H9 (cell line): Measurements from ENCODE around the gene TNFSF13B. TPM values are rescaled to one million over a fixed set of nuclear protein-coding genes. Genes with fewer than 3 reads are reported as not detected.

Experiments used
- DNase-seq: peaks from one replicate; pipeline ENCODE4 v3.0.0-alpha.2; 2017
- H2AFZ ChIP-seq: one replicate; pipeline ENCODE4 v1.6.1; 2013; ENCODE audit warnings: mild to moderate bottlenecking, low read length, control low read depth, moderate library complexity
- H2AK5ac ChIP-seq: 2 replicates; pipeline ENCODE4 v1.6.1; 2013; ENCODE audit warnings: low read length, control low read depth, mixed read lengths; ENCODE audit not compliant: insufficient read length
- H2BK120ac ChIP-seq: one replicate; pipeline ENCODE4 v1.6.1; 2013; ENCODE audit warnings: low read depth, mild to moderate bottlenecking, low read length, control low read depth, inconsistent platforms; ENCODE audit not compliant: poor library complexity, severe bottlenecking
- H2BK12ac ChIP-seq: 2 replicates; pipeline ENCODE4 v1.6.1; 2013; ENCODE audit warnings: low read length, control low read depth, mixed read lengths, low read depth; ENCODE audit not compliant: insufficient read length
- H2BK15ac ChIP-seq: 2 replicates; pipeline ENCODE4 v1.6.1; 2013; ENCODE audit warnings: low read depth, low read length, control low read depth
- H2BK20ac ChIP-seq: one replicate; pipeline ENCODE4 v1.6.1; 2013; ENCODE audit warnings: low read depth, mild to moderate bottlenecking, low read length, control low read depth, inconsistent platforms; ENCODE audit not compliant: poor library complexity, severe bottlenecking
- H2BK5ac ChIP-seq: 2 replicates; pipeline ENCODE4 v1.6.1; 2013; ENCODE audit warnings: low read length, control low read depth, mixed read lengths; ENCODE audit not compliant: insufficient read length
- H3K14ac ChIP-seq: 2 replicates; pipeline ENCODE4 v1.6.1; 2013; ENCODE audit warnings: low read length, control low read depth; ENCODE audit not compliant: insufficient read depth
- H3K18ac ChIP-seq: 2 replicates; pipeline ENCODE4 v1.6.1; 2013; ENCODE audit warnings: low read depth, mild to moderate bottlenecking, mixed read lengths, low read length, control low read depth; ENCODE audit not compliant: insufficient read length
- H3K23ac ChIP-seq: 2 replicates; pipeline ENCODE4 v1.6.1; 2013; ENCODE audit warnings: low read length, control low read depth, mixed read lengths, low read depth; ENCODE audit not compliant: insufficient read length
- H3K23me2 ChIP-seq: 2 replicates; pipeline ENCODE4 v1.6.1; 2013; ENCODE audit warnings: low read depth, mild to moderate bottlenecking, mixed read lengths, low read length, control low read depth; ENCODE audit not compliant: insufficient read length, poor library complexity, severe bottlenecking
- H3K27ac ChIP-seq: 2 replicates; pipeline ENCODE4 v1.5.1; 2013; ENCODE audit warnings: low read length, control low read depth, mixed read lengths, low read depth; ENCODE audit not compliant: insufficient read length
- H3K27me3 ChIP-seq: 2 replicates; pipeline ENCODE4 v1.6.1; 2013; ENCODE audit warnings: low read length, control low read depth, inconsistent platforms; ENCODE audit not compliant: insufficient read depth
- H3K4ac ChIP-seq: 2 replicates; pipeline ENCODE4 v1.6.1; 2013; ENCODE audit warnings: low read depth, mild to moderate bottlenecking, control low read depth, inconsistent platforms, low read length, moderate library complexity
- H3K4me1 ChIP-seq: 2 replicates; pipeline ENCODE4 v1.6.1; 2013; ENCODE audit warnings: low read length, control low read depth, inconsistent platforms; ENCODE audit not compliant: insufficient read depth
- H3K4me2 ChIP-seq: 2 replicates; pipeline ENCODE4 v1.6.1; 2013; ENCODE audit warnings: low read length, control low read depth, mixed read lengths; ENCODE audit not compliant: insufficient read length, insufficient read depth
- H3K56ac ChIP-seq: 2 replicates; pipeline ENCODE4 v1.6.1; 2013; ENCODE audit warnings: low read depth, mild to moderate bottlenecking, mixed read lengths, low read length, control low read depth; ENCODE audit not compliant: insufficient read length
- H3K79me1 ChIP-seq: 2 replicates; pipeline ENCODE4 v1.6.1; 2013; ENCODE audit warnings: low read depth, mild to moderate bottlenecking, moderate library complexity, low read length, control low read depth, inconsistent platforms; ENCODE audit not compliant: insufficient read depth, poor library complexity, severe bottlenecking
- H3K79me2 ChIP-seq: 2 replicates; pipeline ENCODE4 v1.6.1; 2013; ENCODE audit warnings: low read length, control low read depth, inconsistent platforms; ENCODE audit not compliant: insufficient read depth
- H3K9ac ChIP-seq: 2 replicates; pipeline ENCODE4 v1.6.1; 2013; ENCODE audit warnings: low read length, control low read depth, mixed read lengths; ENCODE audit not compliant: insufficient read length; ENCODE audit errors: extremely low read depth
- H3K9me3 ChIP-seq: one replicate; pipeline ENCODE4 v1.6.1; 2013; ENCODE audit warnings: low read depth, low read length, inconsistent platforms; ENCODE audit not compliant: control insufficient read depth
- H3T11ph ChIP-seq: one replicate; pipeline ENCODE4 v1.6.1; 2013; ENCODE audit warnings: mild to moderate bottlenecking, low read length, control low read depth, inconsistent platforms
- H4K20me1 ChIP-seq: one replicate; pipeline ENCODE4 v1.6.1; 2013; ENCODE audit not compliant: control insufficient read depth, insufficient read length, insufficient read depth
- H4K5ac ChIP-seq: 2 replicates; pipeline ENCODE4 v1.6.1; 2013; ENCODE audit warnings: low read depth, mild to moderate bottlenecking, mixed read lengths, low read length, control low read depth; ENCODE audit not compliant: insufficient read length
- H4K8ac ChIP-seq: replicated peaks from 2 replicates; pipeline ENCODE4 v1.6.1; 2013; ENCODE audit warnings: low read length, control low read depth, mixed read lengths, low read depth; ENCODE audit not compliant: insufficient read length
- H4K91ac ChIP-seq: 2 replicates; pipeline ENCODE4 v1.6.1; 2013; ENCODE audit warnings: low read depth, mild to moderate bottlenecking, moderate library complexity, mixed read lengths, low read length, control low read depth; ENCODE audit not compliant: insufficient read length
- H3K27ac Mint-ChIP-seq, 3 experiments: 2 replicates in 2 of 3; 3 replicates in 1 of 3; pipeline ENCODE4 v1.8.0; 2020 to 2021; ENCODE audit warnings: mixed read lengths in 3 of 3, mild to moderate bottlenecking in 1 of 3, moderate library complexity in 1 of 3
- H3K27me3 Mint-ChIP-seq: 2 replicates; pipeline ENCODE4 v1.8.0; 2021; ENCODE audit warnings: low read depth, mild to moderate bottlenecking, moderate library complexity, mixed read lengths
- H3K36me3 Mint-ChIP-seq, 3 experiments: 2 replicates in 2 of 3; 3 replicates in 1 of 3; pipeline ENCODE4 v1.8.0; 2020 to 2021; ENCODE audit warnings: low read depth in 3 of 3, mixed read lengths in 3 of 3; ENCODE audit not compliant: insufficient read depth in 1 of 3
- H3K4me1 Mint-ChIP-seq, 2 experiments: 2 replicates each; pipeline ENCODE4 v1.8.0; 2020; ENCODE audit warnings: mixed read lengths in 2 of 2
- H3K4me3 Mint-ChIP-seq, 2 experiments: 2 replicates in 1 of 2; 3 replicates in 1 of 2; pipeline ENCODE4 v1.8.0; 2020 to 2021; ENCODE audit warnings: mild to moderate bottlenecking in 2 of 2, mixed read lengths in 2 of 2, moderate library complexity in 1 of 2
- H3K9me3 Mint-ChIP-seq, 2 experiments: 2 replicates in 1 of 2; 3 replicates in 1 of 2; pipeline ENCODE4 v1.8.0; 2020; ENCODE audit warnings: mild to moderate bottlenecking in 2 of 2, mixed read lengths in 2 of 2, moderate library complexity in 1 of 2
- WGBS: extraction: QIAGEN DNeasy Blood & Tissue Kit; methylation state at CpG from one replicate; pipeline ENCODE4 v1.1.7; 2013; ENCODE audit warnings: missing lambda C conversion rate, low lambda C conversion rate, mixed read lengths; ENCODE audit not compliant: insufficient read length; ENCODE audit errors: extremely low coverage; 5-methylcytosine and 5-hydroxymethylcytosine counted together
- total RNA-seq: library from RNA; stranded (reverse); gene quantifications from 2 replicates; pipeline ENCODE4 v1.2.1, GENCODE V29; 2021
- TF ChIP-seq, protein P1 (sequence below): fragments of 200-600 bp; sonication (generic); conservative IDR thresholded peaks from 3 replicates; pipeline ENCODE4 v1.8.0; 2021; ENCODE audit warnings: antibody characterized with exemption, mild to moderate bottlenecking

TNFSF13B gene
- total RNA-seq, 1 experiment from 2014 or later, result 0.31 TPM

GRCh38 chr13:108289819-108290218 is 20.3 kb downstream of the TNFSF13B start:
- Histone ChIP-seq H3K18ac (no peak overlapping the region), H2BK12ac (no peak overlapping the region), H2BK15ac (no peak overlapping the region), H3K14ac (no peak overlapping the region), H3K9ac (no peak overlapping the region), H4K20me1 (no peaks in the 10 kb centered on the region), H4K5ac (no peak overlapping the region), H2BK5ac (no peak overlapping the region), H2BK120ac (no peak overlapping the region), H3K79me2 (no peaks in the 10 kb centered on the region), H3K27me3 (no peaks in the 10 kb centered on the region), H4K91ac (no peak overlapping the region), H3K4ac (no peak overlapping the region), H2BK20ac (no peak overlapping the region), H3K23me2 (no peaks in the 10 kb centered on the region), H3K4me1 (no peaks in the 10 kb centered on the region), H2AK5ac (no peak overlapping the region), H3K27ac (no peak overlapping the region), H3K23ac (no peak overlapping the region), H3K79me1 (no peaks in the 10 kb centered on the region), H3K4me2 (no peak overlapping the region), H3K9me3 (no peaks in the 10 kb centered on the region), H3K56ac (no peak overlapping the region), H3T11ph (no peak overlapping the region), H4K8ac (no peak overlapping the region), H2AFZ (no peak overlapping the region)
- Mint-ChIP-seq H3K4me3 (no peak overlapping the region), H3K27me3 (no peaks in the 10 kb centered on the region), H3K36me3 (no peaks in the 10 kb centered on the region), H3K9me3 (no peaks in the 10 kb centered on the region), H3K4me1 (peaks cover 9 to 11% of the 10 kb centered on the region in 2 experiments), H3K27ac (no peak overlapping the region)
- WGBS, result no CpG with 5 or more reads among the region's 1 CpG
- DNase-seq, result no peak
- TF ChIP-seq, protein P1, sequence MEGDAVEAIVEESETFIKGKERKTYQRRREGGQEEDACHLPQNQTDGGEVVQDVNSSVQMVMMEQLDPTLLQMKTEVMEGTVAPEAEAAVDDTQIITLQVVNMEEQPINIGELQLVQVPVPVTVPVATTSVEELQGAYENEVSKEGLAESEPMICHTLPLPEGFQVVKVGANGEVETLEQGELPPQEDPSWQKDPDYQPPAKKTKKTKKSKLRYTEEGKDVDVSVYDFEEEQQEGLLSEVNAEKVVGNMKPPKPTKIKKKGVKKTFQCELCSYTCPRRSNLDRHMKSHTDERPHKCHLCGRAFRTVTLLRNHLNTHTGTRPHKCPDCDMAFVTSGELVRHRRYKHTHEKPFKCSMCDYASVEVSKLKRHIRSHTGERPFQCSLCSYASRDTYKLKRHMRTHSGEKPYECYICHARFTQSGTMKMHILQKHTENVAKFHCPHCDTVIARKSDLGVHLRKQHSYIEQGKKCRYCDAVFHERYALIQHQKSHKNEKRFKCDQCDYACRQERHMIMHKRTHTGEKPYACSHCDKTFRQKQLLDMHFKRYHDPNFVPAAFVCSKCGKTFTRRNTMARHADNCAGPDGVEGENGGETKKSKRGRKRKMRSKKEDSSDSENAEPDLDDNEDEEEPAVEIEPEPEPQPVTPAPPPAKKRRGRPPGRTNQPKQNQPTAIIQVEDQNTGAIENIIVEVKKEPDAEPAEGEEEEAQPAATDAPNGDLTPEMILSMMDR, result no peak
